ENCODE data around the gene TIGD7. TPM values are rescaled to one million over a fixed set of nuclear protein-coding genes. Genes with fewer than 3 reads are reported as not detected.

The TIGD7 gene
- total RNA-seq, 2 donors from 2014 or later = 2.8 to 5.9 TPM

DNA sequence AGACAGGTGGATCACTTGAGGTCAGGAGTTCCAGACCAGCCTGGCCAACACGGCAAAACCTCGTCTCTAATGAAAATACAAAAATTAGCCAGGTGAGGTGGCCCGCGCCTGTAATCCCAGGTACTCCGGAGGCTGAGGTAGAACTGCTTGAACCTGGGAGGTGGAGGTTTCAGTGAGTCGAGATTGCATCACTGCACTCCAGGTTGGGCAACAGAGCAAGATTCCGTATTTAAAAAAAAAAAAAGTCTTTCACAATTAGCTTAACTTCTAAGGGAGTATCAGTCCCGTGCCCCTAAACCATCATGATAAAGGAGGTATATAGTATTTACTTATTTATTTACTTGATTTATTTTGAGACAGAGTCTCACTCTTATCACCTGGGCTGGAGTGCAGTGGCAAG lies 45.4 kb downstream of the TIGD7 start:
- DNase-seq = no peak

DNA sequence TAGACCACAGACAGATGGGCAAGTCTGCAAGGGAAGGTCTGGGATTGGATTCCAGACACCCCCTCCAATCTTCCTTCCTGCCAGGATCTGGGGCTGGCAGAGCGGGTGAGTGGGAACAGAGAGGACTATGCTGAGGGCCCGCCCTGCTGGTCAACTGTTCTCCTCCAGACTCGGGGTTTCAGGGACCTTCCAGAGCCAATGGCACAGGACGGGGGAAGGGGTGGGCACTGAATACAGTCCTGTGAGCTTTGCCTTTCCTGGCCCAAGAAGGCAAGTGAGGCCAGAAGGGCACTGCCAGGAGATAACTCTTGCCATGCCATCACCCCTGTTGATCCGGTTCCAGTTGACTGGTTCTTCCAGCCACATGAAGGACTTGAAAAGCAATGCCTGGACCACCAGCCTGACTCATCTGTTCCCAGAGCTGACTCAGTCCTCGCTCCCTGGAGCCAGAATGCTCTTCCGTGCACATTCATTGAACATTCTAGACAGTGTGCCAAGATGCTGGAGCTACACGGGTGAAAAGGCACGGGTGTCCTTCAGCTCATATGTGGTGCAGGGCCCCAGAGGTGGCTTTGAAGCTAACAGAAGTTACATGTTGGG lies 48.3 kb downstream of the TIGD7 start:
- no peak overlapping the region for H3K4me3 Mint-ChIP-seq
- no peaks in the 10 kb centered on the region for H3K9me3 ChIP-seq (ENCODE audit: control insufficient read depth, low read length)
- H3K9me3 Mint-ChIP-seq = no peaks in the 10 kb centered on the region
- peaks cover 5% of the 10 kb centered on the region for H3K27me3 ChIP-seq (ENCODE audit: control insufficient read depth, insufficient read depth, low read length, poor library complexity, severe bottlenecking)
- no peak overlapping the region for H3K4me3 ChIP-seq (ENCODE audit: low read length)
- WGBS, 2 experiments (ENCODE audit: insufficient coverage in 1 of 2, insufficient read length in 1 of 2) = 79 to 82% methylated on average over 8 to 9 of the region's 9 CpGs
- TF ChIP-seq, protein P1, sequence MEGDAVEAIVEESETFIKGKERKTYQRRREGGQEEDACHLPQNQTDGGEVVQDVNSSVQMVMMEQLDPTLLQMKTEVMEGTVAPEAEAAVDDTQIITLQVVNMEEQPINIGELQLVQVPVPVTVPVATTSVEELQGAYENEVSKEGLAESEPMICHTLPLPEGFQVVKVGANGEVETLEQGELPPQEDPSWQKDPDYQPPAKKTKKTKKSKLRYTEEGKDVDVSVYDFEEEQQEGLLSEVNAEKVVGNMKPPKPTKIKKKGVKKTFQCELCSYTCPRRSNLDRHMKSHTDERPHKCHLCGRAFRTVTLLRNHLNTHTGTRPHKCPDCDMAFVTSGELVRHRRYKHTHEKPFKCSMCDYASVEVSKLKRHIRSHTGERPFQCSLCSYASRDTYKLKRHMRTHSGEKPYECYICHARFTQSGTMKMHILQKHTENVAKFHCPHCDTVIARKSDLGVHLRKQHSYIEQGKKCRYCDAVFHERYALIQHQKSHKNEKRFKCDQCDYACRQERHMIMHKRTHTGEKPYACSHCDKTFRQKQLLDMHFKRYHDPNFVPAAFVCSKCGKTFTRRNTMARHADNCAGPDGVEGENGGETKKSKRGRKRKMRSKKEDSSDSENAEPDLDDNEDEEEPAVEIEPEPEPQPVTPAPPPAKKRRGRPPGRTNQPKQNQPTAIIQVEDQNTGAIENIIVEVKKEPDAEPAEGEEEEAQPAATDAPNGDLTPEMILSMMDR (conservative IDR thresholded peaks at IDR 0.05) = no peak
- H3K4me1 Mint-ChIP-seq = no peaks in the 10 kb centered on the region
- H3K36me3 Mint-ChIP-seq (ENCODE audit: low read depth) = no peaks in the 10 kb centered on the region
- no peaks in the 10 kb centered on the region for H3K4me1 ChIP-seq (ENCODE audit: control insufficient read depth, insufficient read depth, low read length)
- no peak overlapping the region for H3K9ac ChIP-seq (ENCODE audit: extremely low read depth, low read length, poor library complexity, severe bottlenecking)
- no peaks in the 10 kb centered on the region for H3K36me3 ChIP-seq (ENCODE audit: control insufficient read depth, insufficient read depth, low read length)
- H3K27ac Mint-ChIP-seq = no peak overlapping the region
- no peak for DNase-seq
- no peak overlapping the region for H3K27ac ChIP-seq (ENCODE audit: low read depth, low read length)
- peaks cover 42% of the 10 kb centered on the region for H3K27me3 Mint-ChIP-seq (ENCODE audit: insufficient read depth)

More for the DNA sequence above, 45.4 kb downstream of the TIGD7 start:
- no peaks in the 10 kb centered on the region for H3K36me3 ChIP-seq (ENCODE audit: control insufficient read depth, insufficient read depth, low read length)
- TF ChIP-seq, protein P1 (conservative IDR thresholded peaks at IDR 0.05) = no peak
- H3K27ac ChIP-seq (ENCODE audit: low read depth, low read length) = no peak overlapping the region
- H3K27me3 ChIP-seq (ENCODE audit: control insufficient read depth, insufficient read depth, low read length, poor library complexity, severe bottlenecking) = peaks cover 14% of the 10 kb centered on the region
- no peaks in the 10 kb centered on the region for H3K9me3 ChIP-seq (ENCODE audit: control insufficient read depth, low read length)
- Mint-ChIP-seq H3K36me3 (ENCODE audit: low read depth) (no peaks in the 10 kb centered on the region), H3K27me3 (ENCODE audit: insufficient read depth) (peaks cover 58% of the 10 kb centered on the region), H3K9me3 (peaks cover 15% of the 10 kb centered on the region), H3K4me3 (no peak overlapping the region), H3K27ac (no peak overlapping the region), H3K4me1 (peaks cover 3% of the 10 kb centered on the region)
- 94 to 97% methylated on average over 7 of the region's 8 CpGs for WGBS, 2 experiments (ENCODE audit: insufficient coverage in 1 of 2, insufficient read length in 1 of 2)
- no peak overlapping the region for H3K9ac ChIP-seq (ENCODE audit: extremely low read depth, low read length, poor library complexity, severe bottlenecking)
- H3K4me1 ChIP-seq (ENCODE audit: control insufficient read depth, insufficient read depth, low read length) = no peaks in the 10 kb centered on the region
- no peak overlapping the region for H3K4me3 ChIP-seq (ENCODE audit: low read length)

GRCh38 chr16:3256146-3256865 lies 48.9 kb downstream of the TIGD7 start, which contains the start of gene MEFV:
Gene MEFV (minus strand): TSS chr16:3256633. CDS start chr16:3256587, 46 bp downstream.
- H3K9ac ChIP-seq (ENCODE audit: extremely low read depth, low read length, poor library complexity, severe bottlenecking) = no peak within 1 kb of the TSS
- Mint-ChIP-seq H3K9me3 (peaks cover 4% of the 10 kb centered on the region), H3K36me3 (ENCODE audit: low read depth) (no peaks in the 10 kb centered on the region), H3K4me1 (no peaks in the 10 kb centered on the region), H3K4me3 (no peak within 1 kb of the TSS), H3K27ac (no peak within 1 kb of the TSS), H3K27me3 (ENCODE audit: insufficient read depth) (peaks cover 42% of the 10 kb centered on the region)
- H3K4me1 ChIP-seq (ENCODE audit: control insufficient read depth, insufficient read depth, low read length) = no peaks in the 10 kb centered on the region
- 81 to 86% methylated on average over 8 to 14 of the region's 14 CpGs for WGBS, 2 experiments (ENCODE audit: insufficient coverage in 1 of 2, insufficient read length in 1 of 2)
- H3K4me3 ChIP-seq (ENCODE audit: low read length) = no peak within 1 kb of the TSS
- no peak for DNase-seq
- no peak within 1 kb of the TSS for H3K27ac ChIP-seq (ENCODE audit: low read depth, low read length)
- no peaks in the 10 kb centered on the region for H3K9me3 ChIP-seq (ENCODE audit: control insufficient read depth, low read length)
- no peaks in the 10 kb centered on the region for H3K36me3 ChIP-seq (ENCODE audit: control insufficient read depth, insufficient read depth, low read length)
- H3K27me3 ChIP-seq (ENCODE audit: control insufficient read depth, insufficient read depth, low read length, poor library complexity, severe bottlenecking) = peaks cover 5% of the 10 kb centered on the region
- TF ChIP-seq, protein P1 (conservative IDR thresholded peaks at IDR 0.05) = no peak

Data from endodermal cell (in vitro differentiated cells).